ENCODE results near the gene BPIFA1. TPM values are rescaled to one million over a fixed set of nuclear protein-coding genes. Genes with fewer than 3 reads are reported as not detected.

Gene BPIFA1
- not detected for total RNA-seq

- no peak for DNase-seq (ENCODE audit: low spot score)
- ATAC-seq: no peak
- intact Hi-C loops (cut with DNase I): no loop called here
These were observed at the start of gene BPIFA1 for GRCh38 chr20:33235696-33236095. BPIFA1 (plus strand) TSS chr20:33235996; CDS start chr20:33237712, 1,716 bp downstream.

- ATAC-seq (no peak), DNase-seq (ENCODE audit: low spot score) (no peak)
- intact Hi-C loops (cut with DNase I): no loop called here
These were observed 48.3 kb upstream of the BPIFA1 start for GRCh38 chr20:33187491-33187890.

DNA sequence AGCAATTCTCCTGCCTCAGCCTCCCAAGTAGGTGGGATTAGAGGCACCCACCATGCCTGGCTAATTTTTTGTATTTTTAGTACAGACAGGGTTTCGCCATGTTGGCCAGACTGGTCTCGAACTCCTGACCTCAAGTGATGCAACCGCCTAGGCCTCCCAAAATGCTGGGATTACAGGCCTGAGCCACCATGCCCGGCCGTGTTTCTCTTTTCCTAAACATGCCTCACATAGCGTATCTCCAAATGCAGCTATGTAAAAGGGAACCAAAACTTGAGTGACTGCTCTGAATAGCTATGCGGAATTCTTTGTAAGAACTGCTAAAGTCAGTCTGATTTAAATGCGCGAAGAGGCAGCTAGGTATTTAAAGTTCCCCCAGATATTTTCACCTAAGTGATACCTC, 47.4 kb upstream of the BPIFA1 start:
- intact Hi-C loops (cut with DNase I): no loop called here
- no peak for DNase-seq (ENCODE audit: low spot score)
- ATAC-seq: no peak

GRCh38 chr20:33191484-33191883, 44.3 kb upstream of the BPIFA1 start:
- ATAC-seq: no peak
- DNase-seq (ENCODE audit: low spot score): no peak
- intact Hi-C loops (cut with DNase I): no loop called here

GRCh38 chr20:33191955-33192354, 43.8 kb upstream of the BPIFA1 start:
- no peak for ATAC-seq
- no peak for DNase-seq (ENCODE audit: low spot score)
- intact Hi-C loops (cut with DNase I): no loop called here

- intact Hi-C loops (cut with DNase I): no loop called here
- ATAC-seq (no peak), DNase-seq (ENCODE audit: low spot score) (no peak)
These were observed 42.8 kb upstream of the BPIFA1 start for GRCh38 chr20:33192912-33193501.

DNA sequence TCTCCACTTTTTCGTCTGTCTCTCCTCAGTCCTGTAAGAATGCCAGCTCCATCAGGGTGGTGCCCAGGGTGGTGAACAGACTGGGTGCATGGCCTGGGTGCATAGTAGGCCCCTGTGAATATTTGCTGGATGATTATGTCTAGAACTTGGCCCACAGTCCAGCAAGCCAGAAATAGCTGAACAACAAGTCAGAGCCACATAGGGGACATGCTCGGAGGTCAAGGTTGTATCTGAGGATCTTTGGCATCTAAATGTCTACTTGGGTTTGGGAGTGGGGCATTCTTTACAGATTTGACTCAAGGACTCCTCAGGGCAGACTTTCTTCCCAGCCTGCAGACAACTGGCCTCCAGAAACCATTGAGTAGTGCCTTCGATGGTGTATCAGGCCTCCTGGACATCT, 36.8 kb upstream of the BPIFA1 start:
- intact Hi-C loops (cut with DNase I): no loop called here
- no peak for DNase-seq (ENCODE audit: low spot score)
- ATAC-seq: no peak

GRCh38 chr20:33202451-33202850, 33.3 kb upstream of the BPIFA1 start:
- no peak for DNase-seq (ENCODE audit: low spot score)
- ATAC-seq: no peak
- intact Hi-C loops (cut with DNase I): no loop called here

- DNase-seq (ENCODE audit: low spot score) (no peak), ATAC-seq (no peak)
- intact Hi-C loops (cut with DNase I): no loop called here
These were observed 32.4 kb upstream of the BPIFA1 start for GRCh38 chr20:33203444-33203843.

GRCh38 chr20:33209789-33210188, 26.0 kb upstream of the BPIFA1 start:
- ATAC-seq: no peak
- peak; percentile 84 for DNase-seq (ENCODE audit: low spot score)
- intact Hi-C loops (cut with DNase I): no loop called here

- intact Hi-C loops (cut with DNase I): no loop called here
- ATAC-seq (no peak), DNase-seq (ENCODE audit: low spot score) (no peak)
These were observed 25.4 kb upstream of the BPIFA1 start for GRCh38 chr20:33210371-33210770.

DNA sequence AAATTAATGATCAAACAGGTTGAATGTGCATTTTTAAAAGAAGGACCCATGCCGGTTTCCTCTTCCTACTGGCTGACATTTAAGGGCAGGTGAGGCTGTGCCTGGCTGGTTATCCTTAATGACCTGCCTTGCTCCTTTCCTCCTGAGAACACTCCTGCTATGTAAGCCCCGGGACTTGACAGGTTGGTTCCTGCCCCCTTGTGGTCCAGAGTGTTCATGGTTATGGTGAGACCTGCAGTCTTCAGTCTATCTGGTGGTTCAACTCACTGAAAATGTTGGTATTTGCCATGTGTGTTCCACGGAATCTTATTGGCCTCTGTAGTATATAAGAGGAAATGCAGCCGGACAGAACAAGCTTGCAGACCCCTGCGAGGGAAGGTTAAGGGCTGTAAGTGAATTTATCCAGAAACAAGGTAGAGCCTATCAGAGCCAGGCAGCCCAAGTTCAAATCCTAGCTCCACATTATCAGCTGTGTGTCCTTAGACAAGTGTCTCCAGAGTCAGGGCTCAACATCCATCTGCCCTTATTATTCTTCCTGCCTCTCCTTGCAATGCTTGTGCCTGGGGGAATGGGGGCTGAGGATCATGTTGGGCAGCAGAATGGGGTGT, 23.9 kb upstream of the BPIFA1 start:
- ATAC-seq (no peak), DNase-seq (ENCODE audit: low spot score) (no peak)
- intact Hi-C loops (cut with DNase I): no loop called here

- ATAC-seq (no peak), DNase-seq (ENCODE audit: low spot score) (no peak)
- intact Hi-C loops (cut with DNase I): no loop called here
These were observed 18.7 kb upstream of the BPIFA1 start, which contains the start of gene BPIFA3 for GRCh38 chr20:33217052-33217451. BPIFA3 (plus strand) TSS chr20:33217352; CDS start chr20:33217537, 185 bp downstream.

- intact Hi-C loops (cut with DNase I): no loop called here
- ATAC-seq (no peak), DNase-seq (ENCODE audit: low spot score) (no peak)
These were observed 11.4 kb upstream of the BPIFA1 start for GRCh38 chr20:33224399-33224798.

DNA sequence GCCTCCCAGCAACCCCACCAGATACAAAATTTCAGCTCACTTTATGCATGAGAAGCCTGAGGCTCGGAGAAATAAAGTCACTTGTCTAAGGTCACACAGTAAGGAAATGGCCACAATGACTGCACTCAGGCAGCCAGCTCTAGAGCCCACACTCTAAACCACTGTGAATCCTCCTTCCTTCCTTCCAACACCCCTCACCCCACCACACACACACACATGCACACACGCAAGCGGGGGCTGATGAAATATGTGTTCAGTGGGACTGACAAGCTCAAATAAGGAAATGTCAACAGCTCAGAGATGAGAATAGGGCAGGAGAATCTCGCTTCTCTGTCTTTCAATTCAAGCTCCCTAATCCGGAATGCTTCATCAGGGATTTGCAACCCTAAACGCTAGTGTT, 6.0 kb upstream of the BPIFA1 start:
- intact Hi-C loops (cut with DNase I): no loop called here
- ATAC-seq (no peak), DNase-seq (ENCODE audit: low spot score) (no peak)

GRCh38 chr20:33231237-33231636, 4.6 kb upstream of the BPIFA1 start:
- no peak for ATAC-seq
- DNase-seq (ENCODE audit: low spot score): no peak
- intact Hi-C loops (cut with DNase I): no loop called here

DNA sequence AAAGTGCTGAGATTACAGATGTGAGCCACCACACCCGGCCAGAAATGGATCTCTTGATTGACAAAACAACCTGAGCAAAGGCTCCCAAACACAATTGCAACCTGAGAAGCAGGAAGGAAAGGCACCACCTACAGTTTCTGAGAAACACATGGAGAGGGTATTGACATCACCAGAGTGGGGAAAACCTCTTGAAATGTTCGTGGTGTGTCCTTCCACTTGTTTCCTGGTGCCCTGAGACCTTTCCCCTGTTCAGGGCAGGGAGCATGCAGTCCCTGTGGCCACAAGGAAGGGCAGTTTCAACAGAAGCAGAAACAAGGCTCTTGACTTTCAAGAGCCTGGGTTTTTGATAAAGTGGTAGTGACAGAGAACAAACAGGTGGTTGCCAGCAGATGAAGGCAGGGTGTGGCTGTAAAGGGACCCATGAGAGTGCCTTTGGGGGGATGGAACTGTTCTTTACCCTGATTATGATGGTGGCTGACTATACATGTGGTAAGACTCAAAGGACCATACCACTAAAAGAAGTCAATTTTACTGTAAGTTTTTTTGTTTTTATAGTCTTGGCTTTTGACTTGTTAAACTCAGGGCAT, 3.2 kb upstream of the BPIFA1 start:
- ATAC-seq (no peak), DNase-seq (ENCODE audit: low spot score) (no peak)
- intact Hi-C loops (cut with DNase I): no loop called here

DNA sequence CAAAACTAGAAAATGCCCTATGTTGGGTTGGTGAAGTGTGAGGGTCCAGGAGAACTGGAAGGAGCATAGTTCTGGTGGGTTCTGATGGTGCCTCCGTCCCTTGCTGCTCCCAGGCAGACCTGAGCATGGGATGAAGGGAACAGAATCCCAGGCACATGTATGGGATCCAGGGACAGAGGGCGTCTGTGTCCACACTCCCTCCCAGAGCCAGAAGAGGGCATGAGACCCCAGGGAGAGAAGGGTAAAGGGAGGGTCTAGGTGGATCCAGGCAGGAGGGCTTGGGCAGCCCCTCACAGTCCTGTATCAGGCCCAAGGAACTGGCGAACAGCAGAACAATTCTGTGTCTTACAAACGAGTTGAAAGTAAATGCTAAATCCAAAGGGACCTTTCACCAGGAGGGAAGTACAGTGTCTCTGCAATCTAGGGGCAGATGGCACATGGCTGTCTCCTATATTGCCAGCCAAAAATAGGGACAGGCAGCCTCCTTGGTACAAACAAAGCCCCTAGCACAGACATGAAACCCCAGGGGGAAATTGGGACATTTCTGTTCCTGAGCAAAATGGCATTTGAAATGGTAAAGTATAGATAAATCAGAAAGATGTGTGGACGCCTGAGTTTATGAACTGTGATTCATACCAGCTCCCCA, 2.5 kb upstream of the BPIFA1 start:
- DNase-seq (ENCODE audit: low spot score) (no peak), ATAC-seq (no peak)
- intact Hi-C loops (cut with DNase I): no loop called here

GRCh38 chr20:33234050-33234449, 1.7 kb upstream of the BPIFA1 start:
- no peak for ATAC-seq

GRCh38 chr20:33236351-33236750, 555 bp downstream of the BPIFA1 start:
- no peak for DNase-seq (ENCODE audit: low spot score)
- intact Hi-C loops (cut with DNase I): no loop called here
- no peak for ATAC-seq

More at GRCh38 chr20:33234050-33234449, 1.7 kb upstream of the BPIFA1 start:
- intact Hi-C loops (cut with DNase I): no loop called here
- no peak for DNase-seq (ENCODE audit: low spot score)

Measured in sciatic nerve (tissue), 2 donors.